Measurements from ENCODE around the gene NAALADL2.

DNA sequence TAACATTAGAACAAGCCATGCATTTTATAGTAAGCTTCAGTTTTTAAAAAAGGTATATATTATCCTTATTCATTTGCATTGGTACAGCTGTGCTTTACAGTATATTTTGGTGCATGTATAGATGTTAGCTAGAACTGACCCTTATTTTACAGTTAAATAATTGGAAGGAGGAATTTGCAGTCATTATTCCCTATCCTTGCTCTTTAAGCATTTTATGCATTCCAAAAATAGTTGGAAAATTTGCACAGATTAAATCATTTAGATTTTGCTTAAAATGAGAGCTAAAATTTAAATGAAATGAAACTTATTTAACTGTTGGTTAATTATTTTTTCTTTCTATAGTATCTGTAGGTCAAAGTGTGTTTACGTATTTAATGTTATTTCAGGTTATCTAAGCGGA lies 667.1 kb downstream of the NAALADL2 start:
- TF ChIP-seq POLR2AphosphoS5 (IDR thresholded peaks at IDR 0.05) (no peak), EP300 (conservative IDR thresholded peaks at IDR 0.05; ENCODE audit: poor library complexity, severe bottlenecking) (no peak), TAF1 (IDR thresholded peaks at IDR 0.05; ENCODE audit: low read depth) (no peak), EZH2 (IDR thresholded peaks at IDR 0.05; ENCODE audit: borderline replicate concordance, insufficient read depth, low read length, poor library complexity, severe bottlenecking) (no peak), REST (IDR thresholded peaks at IDR 0.05; ENCODE audit: borderline replicate concordance) (no peak), RAD21 (conservative IDR thresholded peaks at IDR 0.05) (no peak), SMC3 (conservative IDR thresholded peaks at IDR 0.05; ENCODE audit: poor library complexity) (no peak)
- TF ChIP-seq, protein P1, sequence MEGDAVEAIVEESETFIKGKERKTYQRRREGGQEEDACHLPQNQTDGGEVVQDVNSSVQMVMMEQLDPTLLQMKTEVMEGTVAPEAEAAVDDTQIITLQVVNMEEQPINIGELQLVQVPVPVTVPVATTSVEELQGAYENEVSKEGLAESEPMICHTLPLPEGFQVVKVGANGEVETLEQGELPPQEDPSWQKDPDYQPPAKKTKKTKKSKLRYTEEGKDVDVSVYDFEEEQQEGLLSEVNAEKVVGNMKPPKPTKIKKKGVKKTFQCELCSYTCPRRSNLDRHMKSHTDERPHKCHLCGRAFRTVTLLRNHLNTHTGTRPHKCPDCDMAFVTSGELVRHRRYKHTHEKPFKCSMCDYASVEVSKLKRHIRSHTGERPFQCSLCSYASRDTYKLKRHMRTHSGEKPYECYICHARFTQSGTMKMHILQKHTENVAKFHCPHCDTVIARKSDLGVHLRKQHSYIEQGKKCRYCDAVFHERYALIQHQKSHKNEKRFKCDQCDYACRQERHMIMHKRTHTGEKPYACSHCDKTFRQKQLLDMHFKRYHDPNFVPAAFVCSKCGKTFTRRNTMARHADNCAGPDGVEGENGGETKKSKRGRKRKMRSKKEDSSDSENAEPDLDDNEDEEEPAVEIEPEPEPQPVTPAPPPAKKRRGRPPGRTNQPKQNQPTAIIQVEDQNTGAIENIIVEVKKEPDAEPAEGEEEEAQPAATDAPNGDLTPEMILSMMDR (IDR thresholded peaks at IDR 0.05; ENCODE audit: poor library complexity, severe bottlenecking) = no peak
